Retinal pigment epithelial cell (primary cell): Measurements from ENCODE around the gene ZC3H13.

Source experiments
- DNase-seq: peaks from one replicate; pipeline ENCODE4 v3.0.0-alpha.2; 2010; ENCODE audit warnings: low read depth
- H3K4me3 ChIP-seq: 2 replicates; pipeline ENCODE4 v1.5.1; 2011; ENCODE audit warnings: mild to moderate bottlenecking, low read length, control low read depth, moderate library complexity
- TF ChIP-seq, protein P1 (sequence below): conservative IDR thresholded peaks from 2 replicates; pipeline ENCODE4 v1.5.1; 2011; ENCODE audit warnings: low read depth, low read length, control low read depth, inconsistent platforms

Gene ZC3H13

GRCh38 chr13:45933203-45933908, 119.2 kb downstream of the ZC3H13 start:
- TF ChIP-seq, protein P1, sequence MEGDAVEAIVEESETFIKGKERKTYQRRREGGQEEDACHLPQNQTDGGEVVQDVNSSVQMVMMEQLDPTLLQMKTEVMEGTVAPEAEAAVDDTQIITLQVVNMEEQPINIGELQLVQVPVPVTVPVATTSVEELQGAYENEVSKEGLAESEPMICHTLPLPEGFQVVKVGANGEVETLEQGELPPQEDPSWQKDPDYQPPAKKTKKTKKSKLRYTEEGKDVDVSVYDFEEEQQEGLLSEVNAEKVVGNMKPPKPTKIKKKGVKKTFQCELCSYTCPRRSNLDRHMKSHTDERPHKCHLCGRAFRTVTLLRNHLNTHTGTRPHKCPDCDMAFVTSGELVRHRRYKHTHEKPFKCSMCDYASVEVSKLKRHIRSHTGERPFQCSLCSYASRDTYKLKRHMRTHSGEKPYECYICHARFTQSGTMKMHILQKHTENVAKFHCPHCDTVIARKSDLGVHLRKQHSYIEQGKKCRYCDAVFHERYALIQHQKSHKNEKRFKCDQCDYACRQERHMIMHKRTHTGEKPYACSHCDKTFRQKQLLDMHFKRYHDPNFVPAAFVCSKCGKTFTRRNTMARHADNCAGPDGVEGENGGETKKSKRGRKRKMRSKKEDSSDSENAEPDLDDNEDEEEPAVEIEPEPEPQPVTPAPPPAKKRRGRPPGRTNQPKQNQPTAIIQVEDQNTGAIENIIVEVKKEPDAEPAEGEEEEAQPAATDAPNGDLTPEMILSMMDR = no peak
- no peak for DNase-seq
- no peak overlapping the region for H3K4me3 ChIP-seq

DNA sequence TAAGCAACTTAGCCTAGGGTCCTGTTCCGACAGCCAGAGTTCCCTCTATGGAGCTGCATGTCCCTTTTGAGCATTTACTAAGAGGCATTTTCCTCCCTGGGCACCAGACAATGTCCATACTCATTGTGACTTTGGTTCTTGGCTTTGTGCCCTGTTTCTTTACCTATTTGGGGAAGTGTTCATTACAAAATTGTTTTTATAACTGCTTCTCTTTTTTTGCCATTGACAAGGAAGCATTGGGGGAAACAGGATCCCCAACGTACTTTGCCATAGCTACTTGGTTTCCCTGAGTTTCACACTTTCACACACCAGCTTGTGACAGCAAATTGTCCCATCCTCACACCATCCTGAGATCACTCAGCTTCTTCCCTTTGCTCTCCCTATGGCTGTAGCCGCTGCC, 119.9 kb downstream of the ZC3H13 start:
- TF ChIP-seq, protein P1 = no peak
- no peak overlapping the region for H3K4me3 ChIP-seq
- no peak for DNase-seq

- no peak overlapping the region for H3K4me3 ChIP-seq
- TF ChIP-seq, protein P1 = no peak
- DNase-seq = no peak
Measured at GRCh38 chr13:45932172-45932571, 120.4 kb downstream of the ZC3H13 start.

DNA sequence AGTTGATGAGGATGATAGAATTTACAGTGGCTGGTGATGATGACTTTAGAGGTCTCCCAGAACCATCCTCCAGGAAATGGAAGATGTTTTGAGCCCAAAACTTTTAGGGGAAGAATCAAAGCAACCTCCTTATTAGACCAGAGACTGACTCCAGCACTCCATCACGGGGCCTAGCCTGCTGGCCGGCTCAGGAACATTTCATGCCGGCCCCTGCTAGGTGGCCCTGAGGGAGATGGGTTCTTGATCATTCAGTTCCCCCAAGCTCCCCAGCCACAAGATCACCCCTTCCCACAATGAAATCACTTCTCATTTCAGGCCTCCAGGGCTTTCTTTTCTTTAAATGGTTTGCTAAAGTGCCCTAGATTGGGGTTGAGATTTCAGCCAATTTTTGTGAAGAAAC, 121.3 kb downstream of the ZC3H13 start:
- no peak for DNase-seq
- TF ChIP-seq, protein P1 = no peak
- no peak overlapping the region for H3K4me3 ChIP-seq

DNA sequence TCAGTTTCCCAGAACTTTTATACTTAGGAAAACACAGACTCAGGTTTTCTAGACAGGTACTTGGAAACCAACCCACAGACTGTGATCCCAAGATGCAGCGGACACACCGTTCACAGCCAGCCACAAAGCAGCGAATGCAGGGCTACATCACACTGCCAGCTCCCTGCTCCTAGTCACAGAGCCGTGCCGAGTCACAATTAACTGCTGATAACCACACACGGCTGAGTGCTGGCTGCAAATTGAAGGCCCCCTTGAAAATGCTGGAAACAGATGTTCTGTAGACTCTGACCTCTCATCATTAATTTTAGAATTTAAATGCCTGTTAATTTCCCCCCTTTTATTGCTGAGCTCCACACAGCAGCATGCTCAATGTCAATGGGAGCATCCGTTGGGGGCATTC, 122.4 kb downstream of the ZC3H13 start:
- no peak overlapping the region for H3K4me3 ChIP-seq
- no peak for DNase-seq
- TF ChIP-seq, protein P1 = no peak

GRCh38 chr13:45928843-45929242, 123.7 kb downstream of the ZC3H13 start:
- peak; percentile 86 for DNase-seq
- no peak overlapping the region for H3K4me3 ChIP-seq
- TF ChIP-seq, protein P1 = no peak

GRCh38 chr13:45928176-45928575, 124.4 kb downstream of the ZC3H13 start:
- no peak for DNase-seq
- H3K4me3 ChIP-seq = no peak overlapping the region
- TF ChIP-seq, protein P1 = no peak
